Kidney epithelial cell (primary cell): ENCODE data around the gene ADCY2. TPM values are rescaled to one million over a fixed set of nuclear protein-coding genes. Genes with fewer than 3 reads are reported as not detected.

Experiments
- DNase-seq: peaks from one replicate; pipeline ENCODE4 v3.0.0-alpha.2; 2010; ENCODE audit warnings: low read depth
- H3K27me3 ChIP-seq: 2 replicates; pipeline ENCODE4 v1.6.0; 2011; ENCODE audit warnings: low read length; ENCODE audit not compliant: control insufficient read depth, insufficient read depth
- H3K36me3 ChIP-seq: 2 replicates; pipeline ENCODE4 v1.5.1; 2011; ENCODE audit warnings: low read length; ENCODE audit not compliant: control insufficient read depth, insufficient read depth
- H3K4me3 ChIP-seq: 2 replicates; pipeline ENCODE4 v1.5.1; 2011; ENCODE audit warnings: low read depth, mild to moderate bottlenecking, control low read depth, low read length
- total RNA-seq: library from RNA; depleted of rRNA; stranded (reverse); fragments of >200 nt; gene quantifications from 2 replicates; pipeline ENCODE4 v1.2.3, GENCODE V29; 2015
- TF ChIP-seq, protein P1 (sequence below): IDR thresholded peaks from 2 replicates; pipeline ENCODE4 v1.5.1; 2011; ENCODE audit warnings: mild to moderate bottlenecking, moderate library complexity, low read length, control low read depth, inconsistent platforms; ENCODE audit not compliant: insufficient read depth, poor library complexity, severe bottlenecking

The ADCY2 gene
- total RNA-seq, 1 donor from 2014 or later: 0.25 TPM

DNA sequence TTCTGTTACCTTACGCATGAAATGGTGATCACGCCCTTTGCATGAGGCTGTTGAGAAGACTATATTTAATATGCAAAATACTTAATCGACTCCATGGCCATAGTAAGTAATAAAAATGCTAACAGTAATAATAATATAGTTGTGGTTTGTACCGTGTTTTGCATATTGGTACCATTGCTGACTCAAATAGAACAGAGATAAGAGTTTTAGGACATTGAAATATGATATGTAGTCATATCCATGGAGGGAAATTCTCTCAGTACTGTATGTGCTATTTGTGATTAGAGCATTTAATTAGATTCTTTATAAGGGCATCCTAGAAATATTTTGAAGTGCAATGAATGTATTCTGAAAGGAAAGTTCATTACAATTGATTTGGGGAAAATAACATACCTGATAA, 413.1 kb downstream of the ADCY2 start:
- no peaks in the 10 kb centered on the region for H3K27me3 ChIP-seq
- no peak for DNase-seq
- H3K4me3 ChIP-seq: no peak overlapping the region
- H3K36me3 ChIP-seq: no peaks in the 10 kb centered on the region
- TF ChIP-seq, protein P1, sequence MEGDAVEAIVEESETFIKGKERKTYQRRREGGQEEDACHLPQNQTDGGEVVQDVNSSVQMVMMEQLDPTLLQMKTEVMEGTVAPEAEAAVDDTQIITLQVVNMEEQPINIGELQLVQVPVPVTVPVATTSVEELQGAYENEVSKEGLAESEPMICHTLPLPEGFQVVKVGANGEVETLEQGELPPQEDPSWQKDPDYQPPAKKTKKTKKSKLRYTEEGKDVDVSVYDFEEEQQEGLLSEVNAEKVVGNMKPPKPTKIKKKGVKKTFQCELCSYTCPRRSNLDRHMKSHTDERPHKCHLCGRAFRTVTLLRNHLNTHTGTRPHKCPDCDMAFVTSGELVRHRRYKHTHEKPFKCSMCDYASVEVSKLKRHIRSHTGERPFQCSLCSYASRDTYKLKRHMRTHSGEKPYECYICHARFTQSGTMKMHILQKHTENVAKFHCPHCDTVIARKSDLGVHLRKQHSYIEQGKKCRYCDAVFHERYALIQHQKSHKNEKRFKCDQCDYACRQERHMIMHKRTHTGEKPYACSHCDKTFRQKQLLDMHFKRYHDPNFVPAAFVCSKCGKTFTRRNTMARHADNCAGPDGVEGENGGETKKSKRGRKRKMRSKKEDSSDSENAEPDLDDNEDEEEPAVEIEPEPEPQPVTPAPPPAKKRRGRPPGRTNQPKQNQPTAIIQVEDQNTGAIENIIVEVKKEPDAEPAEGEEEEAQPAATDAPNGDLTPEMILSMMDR: no peak

DNA sequence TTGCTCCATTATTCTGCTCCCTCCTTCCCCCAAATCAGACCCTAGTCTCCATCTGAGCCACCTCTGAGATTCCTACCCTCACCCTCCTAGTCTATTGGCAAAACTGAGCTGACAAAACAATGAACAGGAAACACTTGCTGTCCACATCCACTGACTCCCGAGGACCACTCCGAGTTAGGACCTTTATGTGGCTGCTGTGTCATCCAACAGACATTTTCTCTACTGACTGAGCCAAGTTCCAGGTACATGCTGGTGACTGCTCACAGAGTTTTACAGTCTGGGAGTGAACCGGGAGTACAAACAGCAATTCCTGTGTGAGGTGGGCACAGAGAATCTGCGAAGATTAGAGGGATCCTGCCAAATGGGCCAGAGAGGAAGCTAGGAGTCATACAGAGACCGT, 415.8 kb downstream of the ADCY2 start:
- no peak for DNase-seq
- Histone ChIP-seq H3K27me3 (peaks cover 4% of the 10 kb centered on the region), H3K4me3 (no peak overlapping the region), H3K36me3 (no peaks in the 10 kb centered on the region)
- TF ChIP-seq, protein P1: no peak

DNA sequence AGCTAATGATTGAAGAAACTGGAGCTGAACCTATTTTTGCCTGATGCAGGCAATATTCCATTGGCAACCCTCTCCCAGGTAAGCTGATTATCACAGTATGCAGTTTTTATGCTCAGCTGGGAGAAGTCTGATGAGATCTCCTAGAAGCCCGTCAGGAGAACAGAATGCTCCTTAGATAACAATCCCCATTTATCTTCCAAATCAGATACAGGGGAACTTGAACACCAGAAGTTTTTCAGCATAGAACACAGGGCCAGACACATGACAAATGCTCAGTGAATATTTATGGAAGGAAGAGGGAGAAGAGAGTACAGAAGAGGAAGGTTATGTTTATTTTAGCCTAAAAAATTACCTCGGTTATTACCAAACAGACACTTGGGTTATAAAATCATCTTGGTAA, 417.1 kb downstream of the ADCY2 start:
- Histone ChIP-seq H3K27me3 (peaks cover 5% of the 10 kb centered on the region), H3K36me3 (no peaks in the 10 kb centered on the region), H3K4me3 (no peak overlapping the region)
- TF ChIP-seq, protein P1: no peak
- DNase-seq: no peak

DNA sequence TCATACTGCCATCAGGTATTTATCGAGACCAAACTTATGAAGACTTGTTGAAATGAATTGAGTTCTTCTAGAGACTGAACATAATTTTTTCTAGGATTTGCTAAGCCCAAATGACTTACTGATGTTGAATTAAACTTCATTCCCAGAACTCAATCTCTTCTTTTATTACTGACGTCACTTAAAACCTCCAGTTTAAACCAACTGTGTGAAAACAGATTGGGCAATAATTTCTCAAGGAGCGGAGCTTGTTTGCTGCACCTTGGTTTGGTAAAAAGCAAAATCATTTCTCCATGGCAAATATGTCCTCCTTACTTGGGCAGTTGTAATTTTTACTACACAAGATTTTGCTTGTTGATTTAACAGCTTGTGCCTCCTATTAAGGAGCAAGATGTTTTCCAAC, 417.6 kb downstream of the ADCY2 start:
- DNase-seq: no peak
- Histone ChIP-seq H3K27me3 (peaks cover 5% of the 10 kb centered on the region), H3K4me3 (no peak overlapping the region), H3K36me3 (no peaks in the 10 kb centered on the region)
- TF ChIP-seq, protein P1: no peak

DNA sequence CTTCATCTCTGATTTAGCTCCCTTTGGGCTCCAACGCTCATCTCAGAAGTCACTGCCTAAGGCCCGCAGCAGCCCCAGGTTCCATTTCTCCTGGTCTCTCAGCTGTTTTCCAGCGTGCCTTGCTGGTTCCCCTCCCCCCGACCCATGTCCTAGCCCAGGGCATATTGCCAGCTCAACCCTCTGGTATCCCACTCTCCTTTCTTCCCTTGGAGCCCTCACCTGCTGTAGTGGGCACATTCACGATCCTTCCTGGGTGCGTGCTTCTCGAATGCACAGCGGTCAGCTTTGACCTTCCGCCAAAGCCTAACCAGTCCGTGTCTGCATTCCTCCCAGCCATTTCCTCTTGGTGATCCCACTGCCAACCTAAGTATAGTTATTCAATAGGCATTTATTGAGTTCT, 418.9 kb downstream of the ADCY2 start:
- TF ChIP-seq, protein P1: no peak
- H3K4me3 ChIP-seq: no peak overlapping the region

DNA sequence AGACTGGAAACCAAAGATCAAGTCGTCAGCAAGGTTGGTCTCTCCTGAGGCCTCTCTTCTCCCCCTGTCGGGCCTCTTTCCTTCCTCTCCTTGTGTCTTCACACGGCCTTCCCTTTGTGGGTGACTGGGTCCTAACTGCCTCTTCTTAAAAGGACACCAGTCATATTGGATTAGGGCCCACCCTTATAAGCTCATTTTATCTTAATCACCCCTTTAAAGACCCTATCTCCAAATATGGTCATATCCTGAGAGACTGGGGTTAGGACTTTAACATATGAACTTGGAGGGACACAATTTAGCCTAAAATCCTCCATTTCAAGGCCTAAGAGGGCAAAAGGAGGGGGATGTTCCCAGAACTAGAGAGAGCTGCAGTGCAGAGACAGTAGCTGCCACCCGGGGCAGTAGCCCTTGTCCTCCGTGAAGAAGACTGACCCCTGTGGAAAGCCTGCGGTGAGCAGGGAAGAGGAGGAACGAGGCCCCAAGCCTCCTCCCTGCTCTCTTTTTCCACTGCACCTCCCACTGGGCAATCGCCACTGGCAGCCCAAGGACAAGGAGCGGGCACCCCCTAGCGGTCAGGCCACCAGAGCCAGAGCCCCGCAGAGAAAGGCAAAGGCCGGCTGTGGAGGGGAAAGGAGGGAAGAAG, 420.1 kb downstream of the ADCY2 start:
- TF ChIP-seq, protein P1: peak; percentile 98
- H3K27me3 ChIP-seq: peaks cover 5% of the 10 kb centered on the region
- H3K4me3 ChIP-seq: no peak overlapping the region
- H3K36me3 ChIP-seq: no peaks in the 10 kb centered on the region
- no peak for DNase-seq

More for the DNA sequence above, 418.9 kb downstream of the ADCY2 start:
- Histone ChIP-seq H3K27me3 (peaks cover 5% of the 10 kb centered on the region), H3K36me3 (no peaks in the 10 kb centered on the region)
- DNase-seq: no peak
